Esophagus muscularis mucosa (tissue), 4 donors: ENCODE results near the gene VSIG10L. TPM values are rescaled to one million over a fixed set of nuclear protein-coding genes. Genes with fewer than 3 reads are reported as not detected.

Experiments used
- DNase-seq: peaks from one replicate; pipeline ENCODE4 v3.0.0-alpha.2; 2017; ENCODE audit errors: extremely low spot score
- H3K27ac ChIP-seq, 4 donors: fragments of 200-600 bp; sonication (generic); replicated peaks in 1 of 4; 1 replicate in 3 of 4; 2 replicates in 1 of 4; pipeline ENCODE4 v1.5.1; 2016 to 2019; ENCODE audit warnings: mild to moderate bottlenecking in 1 of 4
- H3K27me3 ChIP-seq, 4 donors: fragments of 200-600 bp; sonication (generic); one replicate each; pipeline versions ENCODE4 v1.5.1 to v1.6.0; 2016 to 2019
- H3K36me3 ChIP-seq, 4 donors: fragments of 200-600 bp; sonication (generic); one replicate each; pipeline ENCODE4 v1.5.1; 2016 to 2019
- H3K4me1 ChIP-seq, 4 donors: fragments of 200-600 bp; sonication (generic); one replicate each; pipeline ENCODE4 v1.5.1; 2016 to 2019
- H3K4me3 ChIP-seq, 4 donors: fragments of 200-600 bp; sonication (generic); 1 replicate in 2 of 4; 2 replicates in 2 of 4; pipeline ENCODE4 v1.5.1; 2016 to 2019; ENCODE audit warnings: mild to moderate bottlenecking in 4 of 4, moderate library complexity in 1 of 4
- H3K9me3 ChIP-seq, 4 donors: fragments of 200-600 bp; sonication (generic); 1 replicate in 3 of 4; 2 replicates in 1 of 4; pipeline ENCODE4 v1.5.1; 2016 to 2019
- EP300 ChIP-seq: sonication (generic); formaldehyde crosslinking; IDR thresholded peaks from one replicate; pipeline ENCODE4 v1.6.1; 2017; ENCODE audit warnings: antibody characterized with exemption
- POLR2A ChIP-seq: fragments of 450-650 bp; IDR thresholded peaks from one replicate; pipeline ENCODE4 v1.6.1; 2017; ENCODE audit warnings: antibody characterized with exemption, moderate library complexity, mild to moderate bottlenecking, low read depth
- POLR2AphosphoS5 ChIP-seq, 2 donors: sonication (generic); formaldehyde crosslinking; IDR thresholded peaks; one replicate each; pipeline ENCODE4 v1.6.1; 2017; ENCODE audit warnings: antibody characterized with exemption in 2 of 2
- WGBS: methylation state at CpG from one replicate; pipeline ENCODE4 v1.1.5; 2018; 5-methylcytosine and 5-hydroxymethylcytosine counted together
- intact Hi-C: fragments of 100-400 bp; cut with DNase I; formaldehyde crosslinking; loops from one replicate; pipeline ENCODE4 v1.15.1; 2023
- total RNA-seq, 4 donors: library from RNA; depleted of rRNA; stranded (reverse); fragments of >200 nt; gene quantifications; one replicate each; pipeline versions ENCODE4 v1.1.0 to v1.2.1, GENCODE V29; 2016
- TF ChIP-seq, protein P1 (sequence below), 3 experiments: fragments of 200-600 bp in 2 of 3; fragments of 450-650 bp in 1 of 3; sonication (generic) in 2 of 3; IDR thresholded peaks; one replicate each; pipeline ENCODE4 v1.5.1; 2017 to 2019; ENCODE audit warnings: antibody characterized with exemption in 3 of 3, mild to moderate bottlenecking in 2 of 3, moderate library complexity in 1 of 3

VSIG10L gene
- total RNA-seq, 4 donors from 2014 or later, result 1.3 to 3.4 (median 2.2) TPM

DNA sequence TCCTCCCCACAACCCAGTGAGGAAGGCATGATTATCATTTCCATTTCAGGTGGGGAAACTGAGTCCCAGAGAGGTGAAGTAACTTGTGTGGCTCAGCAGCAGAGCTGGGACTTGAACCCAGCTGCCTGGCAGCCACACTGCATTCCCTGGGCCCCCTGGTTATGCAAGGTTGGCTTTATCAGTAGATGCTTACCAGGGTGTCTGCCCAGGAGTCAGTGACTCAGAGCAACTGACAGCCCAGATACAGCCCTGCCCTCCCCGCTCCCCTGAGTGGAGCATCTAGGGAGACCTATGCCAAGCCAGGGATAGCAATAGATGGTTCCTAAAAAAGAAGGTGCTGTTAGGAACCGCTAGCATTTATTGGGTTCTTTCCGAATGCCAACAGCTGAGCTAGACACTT is 24.6 kb downstream of the VSIG10L start:
- H3K27ac ChIP-seq, result no peak overlapping the region
- H3K36me3 ChIP-seq, result no peaks in the 10 kb centered on the region
- no peaks in the 10 kb centered on the region for H3K4me1 ChIP-seq
- H3K9me3 ChIP-seq, result no peaks in the 10 kb centered on the region
- no peak for DNase-seq
- H3K4me3 ChIP-seq, result no peak overlapping the region
- 72% methylated on average over 3 of the region's 3 CpGs for WGBS
- intact Hi-C loops, result no loop called here
- TF ChIP-seq POLR2A, result no peak
- no peak for TF ChIP-seq EP300
- TF ChIP-seq POLR2AphosphoS5 (IDR thresholded peaks at IDR 0.05), result no peak
- TF ChIP-seq, protein P1, sequence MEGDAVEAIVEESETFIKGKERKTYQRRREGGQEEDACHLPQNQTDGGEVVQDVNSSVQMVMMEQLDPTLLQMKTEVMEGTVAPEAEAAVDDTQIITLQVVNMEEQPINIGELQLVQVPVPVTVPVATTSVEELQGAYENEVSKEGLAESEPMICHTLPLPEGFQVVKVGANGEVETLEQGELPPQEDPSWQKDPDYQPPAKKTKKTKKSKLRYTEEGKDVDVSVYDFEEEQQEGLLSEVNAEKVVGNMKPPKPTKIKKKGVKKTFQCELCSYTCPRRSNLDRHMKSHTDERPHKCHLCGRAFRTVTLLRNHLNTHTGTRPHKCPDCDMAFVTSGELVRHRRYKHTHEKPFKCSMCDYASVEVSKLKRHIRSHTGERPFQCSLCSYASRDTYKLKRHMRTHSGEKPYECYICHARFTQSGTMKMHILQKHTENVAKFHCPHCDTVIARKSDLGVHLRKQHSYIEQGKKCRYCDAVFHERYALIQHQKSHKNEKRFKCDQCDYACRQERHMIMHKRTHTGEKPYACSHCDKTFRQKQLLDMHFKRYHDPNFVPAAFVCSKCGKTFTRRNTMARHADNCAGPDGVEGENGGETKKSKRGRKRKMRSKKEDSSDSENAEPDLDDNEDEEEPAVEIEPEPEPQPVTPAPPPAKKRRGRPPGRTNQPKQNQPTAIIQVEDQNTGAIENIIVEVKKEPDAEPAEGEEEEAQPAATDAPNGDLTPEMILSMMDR (IDR thresholded peaks at IDR 0.05), result no peak
- H3K27me3 ChIP-seq, result peaks cover 0 to 81% (median 3%) of the 10 kb centered on the region in 4 donors

DNA sequence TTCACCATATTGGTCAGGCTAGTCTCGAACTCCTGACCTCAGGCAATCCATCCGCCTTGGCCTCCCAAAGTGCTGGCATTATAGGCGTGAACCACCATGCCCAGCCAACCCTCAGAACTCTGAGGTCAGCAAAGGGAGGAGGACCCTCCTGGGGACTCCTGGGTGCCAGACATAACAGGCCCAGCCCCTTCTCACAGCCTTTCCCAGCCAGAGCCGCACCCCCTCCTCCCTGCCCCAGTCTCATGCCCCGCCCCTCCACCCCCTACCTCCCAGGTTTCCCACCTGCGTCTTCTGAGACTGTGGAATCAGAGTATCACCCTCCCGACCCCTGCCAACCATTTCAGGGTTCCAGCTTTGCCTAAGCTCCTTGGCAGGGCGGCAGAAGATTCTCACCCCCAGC is 25.3 kb downstream of the VSIG10L start:
- DNase-seq, result no peak
- peaks cover 0 to 81% (median 9%) of the 10 kb centered on the region in 4 donors for H3K27me3 ChIP-seq
- no peaks in the 10 kb centered on the region for H3K9me3 ChIP-seq
- WGBS, result 77% methylated on average over 7 of the region's 8 CpGs
- H3K27ac ChIP-seq, result no peak overlapping the region
- TF ChIP-seq POLR2AphosphoS5 (IDR thresholded peaks at IDR 0.05), result no peak
- no peak for TF ChIP-seq EP300
- TF ChIP-seq, protein P1 (IDR thresholded peaks at IDR 0.05), result no peak
- no peak for TF ChIP-seq POLR2A
- intact Hi-C loops, result no loop called here
- no peak overlapping the region for H3K4me3 ChIP-seq
- peaks cover 0 to 2% (median 0%) of the 10 kb centered on the region in 4 donors for H3K4me1 ChIP-seq
- no peaks in the 10 kb centered on the region for H3K36me3 ChIP-seq

DNA sequence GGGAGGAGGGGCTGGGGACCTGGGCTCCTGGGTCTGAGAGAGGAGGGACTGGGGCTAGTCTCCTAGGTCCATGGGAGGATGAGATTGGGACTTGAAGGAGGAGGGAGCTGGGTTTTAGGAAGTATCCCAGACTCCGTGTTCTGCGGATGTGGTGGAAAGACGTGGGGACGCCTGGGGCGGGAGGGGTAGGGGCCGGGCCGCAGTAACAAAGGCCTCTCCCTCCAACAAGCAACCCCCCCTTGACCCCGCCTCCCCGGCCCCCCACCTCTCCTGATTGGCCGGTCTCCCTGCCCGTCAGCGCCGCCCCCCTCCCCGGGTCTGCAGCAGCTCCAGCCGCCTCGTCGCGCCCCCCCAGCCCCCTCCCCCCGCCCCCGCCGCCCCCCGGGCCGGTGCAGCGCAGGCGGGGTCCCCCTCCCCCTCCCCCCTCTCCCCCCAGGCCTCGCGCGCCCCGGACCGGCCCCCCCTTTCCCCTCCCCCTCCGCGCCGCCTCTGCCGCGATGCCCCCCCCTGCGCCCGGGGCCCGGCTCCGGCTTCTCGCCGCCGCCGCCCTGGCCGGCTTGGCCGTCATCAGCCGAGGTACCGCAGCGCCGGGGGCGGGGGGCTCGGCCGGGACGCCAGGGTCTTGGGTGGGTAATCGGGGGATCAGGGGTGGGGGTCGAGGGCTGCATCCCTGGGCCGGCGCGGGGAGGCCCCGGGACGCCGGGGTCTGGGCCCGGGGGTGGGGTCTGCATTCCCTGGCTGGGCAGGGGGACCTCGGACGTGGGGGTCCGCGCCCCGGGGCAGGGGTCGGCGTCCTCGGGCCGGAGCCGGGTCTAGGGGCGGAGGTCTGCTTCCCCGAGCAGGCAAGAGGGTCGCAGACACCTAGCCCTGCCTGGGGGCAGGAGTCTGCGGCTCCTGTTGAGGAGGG is 30.3 kb downstream of the VSIG10L start, which contains the start of gene IGLON5:
Gene IGLON5 (plus strand): TSS at position 294 of the 907 bp plus-strand sequence. CDS start 204 bp downstream, at position 498.
- H3K27me3 ChIP-seq, result peaks cover 0 to 86% (median 16%) of the 10 kb centered on the region in 4 donors
- no peaks in the 10 kb centered on the region for H3K36me3 ChIP-seq
- 10% methylated on average over 13 of the region's 76 CpGs for WGBS
- peaks cover 0 to 20% (median 13%) of the 10 kb centered on the region in 4 donors for H3K9me3 ChIP-seq
- no peak within 1 kb of the TSS for H3K27ac ChIP-seq
- peaks cover 0 to 3% (median 1%) of the 10 kb centered on the region in 4 donors for H3K4me1 ChIP-seq
- intact Hi-C loops, result no loop called here
- H3K4me3 ChIP-seq, result no peak within 1 kb of the TSS
- TF ChIP-seq POLR2AphosphoS5 (IDR thresholded peaks at IDR 0.05) (no peak), POLR2A (no peak), EP300 (no peak)
- TF ChIP-seq, protein P1 (IDR thresholded peaks at IDR 0.05), result no peak
- DNase-seq, result no peak

DNA sequence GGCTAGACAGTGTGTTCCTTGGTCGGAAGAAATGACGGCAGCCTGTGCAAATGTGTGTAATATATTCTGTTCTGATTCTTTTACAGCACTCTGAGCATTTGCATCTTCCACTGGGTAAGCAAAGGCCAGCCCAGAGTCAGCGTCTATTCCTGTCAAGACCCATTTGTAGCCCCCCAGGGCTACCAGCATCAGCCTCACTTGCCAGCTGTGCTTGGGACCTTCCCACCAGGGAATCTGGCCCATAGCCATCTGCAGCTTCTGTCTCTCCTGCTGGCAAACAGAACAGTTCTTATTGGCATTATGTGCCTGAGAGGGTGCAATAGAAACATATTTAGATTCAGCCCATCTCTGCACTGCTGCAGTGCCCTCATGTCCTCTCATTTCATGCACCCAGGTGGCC is 36.5 kb downstream of the VSIG10L start:
- no peak overlapping the region for H3K27ac ChIP-seq
- WGBS, result 86% methylated on average over 3 of the region's 3 CpGs
- intact Hi-C loops, result no loop called here
- TF ChIP-seq POLR2AphosphoS5 (IDR thresholded peaks at IDR 0.05) (no peak), EP300 (no peak), POLR2A (no peak)
- TF ChIP-seq, protein P1 (IDR thresholded peaks at IDR 0.05), result no peak
- peaks cover 0 to 52% (median 33%) of the 10 kb centered on the region in 4 donors for H3K9me3 ChIP-seq
- peaks cover 0 to 66% (median 6%) of the 10 kb centered on the region in 4 donors for H3K27me3 ChIP-seq
- H3K4me3 ChIP-seq, result no peak overlapping the region
- no peaks in the 10 kb centered on the region for H3K4me1 ChIP-seq
- no peak for DNase-seq
- no peaks in the 10 kb centered on the region for H3K36me3 ChIP-seq
